ENCODE measurements around the gene TNFSF13B.
"Not testable (repeated sequence)": the region's sequence is repeated elsewhere in the genome, so short reads cannot be mapped to it uniquely, and the experiment has no call there.

TNFSF13B gene

DNA sequence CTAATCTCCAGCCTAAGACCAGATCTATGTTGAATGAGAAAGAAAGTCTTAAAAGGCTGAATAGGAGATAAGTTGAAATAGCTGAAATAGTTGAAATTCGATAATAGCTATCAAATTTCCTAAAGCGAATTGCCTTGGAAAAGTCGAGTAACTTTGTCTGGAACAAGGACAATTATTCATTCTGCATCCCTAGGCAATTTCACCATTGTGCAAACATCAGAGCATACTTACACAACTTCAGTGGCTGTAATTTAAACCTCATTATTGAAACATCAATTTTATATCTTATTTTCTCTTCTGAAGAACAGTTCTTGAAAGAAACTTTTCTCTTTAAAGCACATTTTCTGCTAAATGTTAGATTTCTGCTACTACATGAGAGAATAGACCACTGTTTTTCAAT is 13.6 kb downstream of the TNFSF13B start:
- DNase-seq: no peak

DNA sequence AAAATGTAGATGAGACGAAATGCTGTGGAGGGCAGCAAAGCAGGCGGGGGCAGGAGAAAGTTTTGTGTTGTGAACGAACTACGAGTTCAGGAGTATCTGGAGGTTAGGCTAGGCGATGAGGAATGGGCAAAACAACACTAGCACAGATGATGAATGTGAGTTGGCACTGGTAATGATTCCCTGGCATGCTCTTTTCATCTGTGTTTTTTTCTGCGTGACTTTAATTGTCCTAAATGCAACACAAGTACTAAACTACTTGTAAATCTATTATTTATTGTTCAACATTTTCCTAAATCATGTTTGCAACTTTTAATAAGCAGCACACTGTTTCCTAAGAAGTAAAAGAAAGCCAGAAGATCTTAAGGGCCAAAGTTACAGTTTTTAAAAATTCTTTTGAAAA is 19.2 kb downstream of the TNFSF13B start:
- no peak for DNase-seq

DNA sequence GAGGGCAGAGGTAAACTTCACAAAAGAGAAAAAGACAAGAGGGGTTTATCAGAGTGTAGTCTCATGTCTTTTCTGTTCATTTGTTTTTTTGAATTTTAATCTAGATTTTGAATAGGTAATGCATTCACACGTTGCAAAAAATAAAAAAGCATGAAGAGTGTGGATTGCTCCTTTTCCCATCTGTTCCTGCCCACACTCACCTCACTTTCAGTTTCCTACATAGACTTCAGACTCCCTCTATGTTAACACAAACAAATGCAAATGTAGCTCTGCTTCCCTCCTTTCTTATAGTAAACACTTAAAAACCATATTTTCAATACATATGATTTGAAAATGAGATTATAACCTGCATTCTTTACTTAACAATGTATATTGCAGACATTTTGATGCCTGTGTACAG is 20.3 kb downstream of the TNFSF13B start:
- no peak for DNase-seq

DNA sequence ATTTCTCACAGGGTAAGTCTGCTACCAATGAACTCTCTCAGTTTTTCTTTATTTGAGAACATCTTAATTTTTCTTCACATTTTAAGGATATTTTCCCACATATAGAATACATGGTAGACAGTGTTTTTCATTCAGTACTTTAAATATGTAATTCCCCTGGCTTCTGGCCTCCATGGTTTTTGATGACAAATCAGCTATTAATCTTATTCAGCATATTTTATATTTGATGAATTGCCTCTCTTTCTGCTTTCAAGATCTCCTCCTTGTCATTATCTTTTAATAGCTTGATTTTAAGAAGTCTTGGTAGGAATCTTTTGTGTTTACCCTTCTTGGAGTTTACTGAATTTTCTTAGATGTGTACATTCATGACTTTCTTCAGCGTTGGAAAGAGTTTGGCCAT is 27.6 kb downstream of the TNFSF13B start:
- DNase-seq: no peak

DNA sequence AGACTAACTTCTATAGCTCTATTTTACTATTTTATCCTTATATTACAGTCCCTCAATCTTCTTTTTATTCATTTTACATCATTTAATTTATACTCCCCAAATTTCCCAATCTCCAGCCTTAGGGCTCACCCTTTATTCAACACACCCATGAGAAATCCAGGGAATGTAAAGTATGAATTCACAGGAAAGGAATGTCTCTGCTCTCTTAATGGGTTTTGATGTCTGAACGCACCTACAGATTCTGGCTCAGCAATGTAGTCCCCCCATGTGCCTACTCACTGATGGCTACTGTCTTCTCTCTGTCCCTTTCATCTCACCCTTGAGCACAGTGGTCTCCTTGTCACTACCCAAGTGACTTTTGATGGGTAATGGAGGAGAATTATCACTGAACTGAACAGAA is 32.8 kb downstream of the TNFSF13B start:
- DNase-seq: no peak

DNA sequence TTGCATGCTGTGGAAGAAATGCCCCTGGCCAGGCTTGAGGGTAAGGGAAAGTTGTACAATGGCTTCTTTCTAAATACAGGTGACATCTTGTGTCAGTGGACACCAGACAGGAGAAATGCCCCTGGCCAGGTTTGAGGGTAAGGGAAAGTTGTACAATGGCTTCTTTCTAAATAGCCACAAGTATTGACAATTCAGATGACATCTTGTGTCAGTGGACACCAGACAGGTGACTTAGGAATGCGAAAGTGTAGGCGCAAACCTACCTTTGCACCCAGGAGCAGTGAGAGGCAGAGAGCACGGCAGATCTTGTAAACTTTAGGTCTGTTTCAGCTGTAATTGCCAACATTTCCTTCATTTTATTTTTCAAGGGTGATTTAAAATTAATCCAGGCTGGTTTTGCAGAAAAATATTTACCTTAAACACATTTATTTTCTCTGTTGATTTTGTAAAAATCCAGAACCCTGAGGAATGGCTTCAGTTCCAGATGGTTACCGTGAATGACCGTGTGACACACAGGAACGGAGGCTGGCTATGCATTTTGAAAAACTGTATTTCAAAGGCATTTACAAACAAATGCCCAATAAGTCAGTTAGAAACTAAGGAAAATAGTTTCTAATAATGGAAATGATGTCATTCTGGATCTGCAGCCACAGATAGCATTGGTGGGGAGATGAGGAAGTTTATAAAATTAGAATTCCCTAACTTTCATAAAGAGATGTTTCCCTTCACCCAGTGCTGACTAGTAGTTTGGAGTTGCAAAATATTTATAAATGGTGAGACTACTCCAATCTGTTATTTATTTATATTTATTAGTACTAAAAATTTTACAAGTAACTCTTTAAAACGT is 34.9 kb downstream of the TNFSF13B start:
- DNase-seq: no peak

DNA sequence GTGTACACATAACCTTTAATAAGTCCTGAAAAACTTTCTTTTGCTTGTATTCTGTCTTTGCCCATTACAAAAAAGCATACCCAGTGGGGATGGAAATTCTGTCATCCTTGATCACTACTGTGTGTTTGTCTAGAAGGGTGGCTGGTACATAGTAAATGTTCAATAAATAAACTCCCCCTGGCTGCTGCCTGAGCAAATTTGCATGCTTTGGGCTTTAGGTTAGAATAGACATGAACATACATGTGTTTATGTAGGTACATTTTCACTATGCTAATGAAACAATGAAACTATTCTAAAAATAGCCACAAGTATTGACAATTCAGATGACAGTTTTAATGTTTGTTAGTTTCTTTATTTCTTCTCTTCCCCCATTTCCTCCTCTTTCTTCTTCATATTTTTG is 36.1 kb downstream of the TNFSF13B start:
- no peak for DNase-seq

DNA sequence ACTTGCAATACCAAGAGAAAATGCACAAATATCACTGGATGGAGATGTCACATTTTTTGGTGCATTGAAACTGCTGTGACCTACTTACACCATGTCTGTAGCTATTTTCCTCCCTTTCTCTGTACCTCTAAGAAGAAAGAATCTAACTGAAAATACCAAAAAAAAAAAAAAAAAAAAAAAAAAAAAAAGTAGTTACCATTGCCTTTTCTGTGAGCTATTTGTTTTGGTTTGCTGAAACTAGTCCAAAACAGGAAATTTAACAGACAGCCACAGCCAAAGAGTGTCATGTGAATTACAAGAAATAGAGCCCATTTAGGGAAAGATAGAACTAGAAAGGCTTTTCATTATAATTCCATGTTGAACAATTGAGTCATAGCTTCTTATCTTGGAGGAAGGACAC is 37.3 kb downstream of the TNFSF13B start:
- DNase-seq: no peak

DNA sequence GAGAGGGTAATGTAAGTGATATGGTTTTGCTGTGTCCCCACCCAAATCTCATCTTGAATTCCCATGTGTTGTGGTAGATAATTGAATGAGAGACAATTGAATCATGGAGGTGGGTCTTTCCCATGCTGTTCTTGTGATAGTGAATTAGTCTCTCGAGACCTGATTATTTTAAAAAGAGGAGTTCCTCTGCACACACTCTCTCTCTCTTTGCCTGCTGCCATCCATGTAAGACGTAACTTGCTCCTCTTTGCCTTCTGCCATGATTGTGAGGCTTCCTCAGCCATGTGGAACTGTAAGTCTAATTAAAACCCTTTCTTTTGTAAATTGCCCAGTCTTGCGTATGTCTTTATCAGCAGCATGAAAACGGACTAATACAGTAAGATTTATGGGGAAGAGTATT is 42.1 kb downstream of the TNFSF13B start:
- DNase-seq: not testable (repeated sequence)

DNA sequence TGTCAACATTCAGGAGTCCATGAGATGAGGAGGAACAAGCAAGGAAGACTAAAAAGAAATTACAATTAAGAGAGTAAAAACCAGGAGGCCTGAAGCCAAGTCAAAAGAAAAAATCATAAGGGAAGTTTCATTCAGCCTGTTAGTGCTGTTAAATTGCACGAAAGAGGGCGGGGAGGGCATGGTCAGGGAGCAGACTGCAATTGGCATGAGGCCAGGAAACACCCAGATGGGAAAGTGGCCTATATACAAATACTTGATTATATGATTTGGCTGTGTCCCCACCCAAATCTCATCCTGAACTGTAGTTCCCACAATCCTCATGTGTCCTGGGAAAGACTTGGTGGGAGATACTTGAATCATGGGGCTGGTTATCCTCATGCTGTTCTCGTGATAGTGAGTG is 43.9 kb downstream of the TNFSF13B start:
- DNase-seq: no peak

DNA sequence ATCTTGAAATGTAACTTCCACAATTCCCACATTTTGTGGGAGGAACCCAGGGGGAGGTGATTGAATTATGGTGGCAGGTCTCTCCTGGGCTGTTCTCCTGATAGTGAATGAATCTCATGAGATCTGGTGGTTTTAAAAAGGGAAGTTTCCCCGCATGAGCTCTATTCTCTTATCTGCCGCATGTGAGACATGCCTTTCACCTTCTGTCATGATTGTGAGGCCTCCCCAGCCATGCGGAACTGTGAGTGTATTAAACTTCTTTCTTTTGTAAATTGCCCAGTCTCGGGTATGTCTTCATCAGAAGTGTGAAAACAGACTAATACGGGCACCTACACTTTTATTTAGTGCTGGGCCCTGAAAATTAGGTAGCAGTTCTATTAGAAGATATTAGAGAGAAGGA is 45.8 kb downstream of the TNFSF13B start:
- DNase-seq: no peak

DNA sequence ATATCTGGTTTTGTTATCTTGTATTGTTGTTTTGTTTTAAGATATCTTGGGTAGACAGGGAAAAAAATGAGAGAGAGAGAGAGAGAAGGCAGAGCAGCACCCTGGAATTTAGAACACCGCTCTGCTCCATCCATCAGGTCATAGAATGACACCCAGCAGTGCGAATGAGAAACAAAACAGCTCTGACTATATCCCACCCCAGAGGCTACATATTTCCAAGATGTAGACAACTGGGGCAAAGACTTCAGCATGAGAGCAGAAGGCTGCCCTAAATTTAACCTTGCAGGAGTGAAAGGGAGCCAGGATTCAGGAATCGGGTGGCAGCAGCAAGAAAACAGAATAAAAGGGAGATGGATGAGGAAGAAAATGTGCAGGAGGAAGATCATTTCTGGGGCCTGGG is 46.5 kb downstream of the TNFSF13B start:
- DNase-seq: no peak

DNA sequence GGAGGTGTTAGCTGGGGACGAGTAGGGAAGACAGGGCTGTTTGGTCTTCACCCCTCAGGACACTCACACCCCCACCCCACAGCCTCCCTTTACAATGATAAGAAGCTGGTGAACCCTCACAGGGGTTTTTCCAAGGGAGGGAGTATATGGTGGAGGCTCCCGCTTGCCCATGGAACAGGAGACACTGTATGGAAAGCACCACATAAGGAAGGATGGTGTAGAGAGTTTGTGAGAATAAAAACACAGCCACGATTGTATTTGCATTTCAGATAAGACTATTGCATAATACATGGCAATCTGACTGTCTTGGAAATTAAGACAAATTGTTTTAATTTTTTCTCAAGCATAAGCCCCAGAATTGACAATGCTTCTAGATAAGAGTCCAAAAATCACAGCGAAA is 46.9 kb downstream of the TNFSF13B start:
- no peak for DNase-seq

DNA sequence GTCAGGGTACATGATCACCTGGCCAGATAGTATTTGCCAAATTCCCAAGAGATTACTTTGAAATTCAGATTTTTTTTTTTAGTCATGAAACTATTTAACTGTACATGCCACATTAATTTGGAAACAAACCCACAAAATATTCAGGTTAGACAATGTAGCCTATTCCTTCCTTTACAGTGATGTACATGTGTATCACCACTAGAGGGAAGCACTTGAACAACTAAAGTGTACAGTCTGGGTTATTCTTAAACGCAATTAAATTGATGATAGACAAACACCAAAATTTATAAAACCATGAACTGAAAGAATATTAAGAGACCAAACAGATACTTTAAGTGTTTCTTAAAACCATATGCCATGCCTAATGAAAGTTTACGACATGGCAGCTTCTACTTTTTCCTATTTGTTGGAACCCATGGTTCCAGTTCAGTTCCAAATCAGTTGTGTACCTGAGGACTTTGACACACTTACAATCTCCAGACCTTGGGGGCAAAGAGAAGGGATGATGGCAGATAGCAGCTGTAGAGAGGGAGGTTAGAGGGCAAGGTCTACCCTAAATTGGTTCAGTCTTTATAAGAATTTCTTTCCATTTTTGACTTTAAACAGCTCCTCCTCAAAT is 52.8 kb downstream of the TNFSF13B start:
- DNase-seq: no peak

DNA sequence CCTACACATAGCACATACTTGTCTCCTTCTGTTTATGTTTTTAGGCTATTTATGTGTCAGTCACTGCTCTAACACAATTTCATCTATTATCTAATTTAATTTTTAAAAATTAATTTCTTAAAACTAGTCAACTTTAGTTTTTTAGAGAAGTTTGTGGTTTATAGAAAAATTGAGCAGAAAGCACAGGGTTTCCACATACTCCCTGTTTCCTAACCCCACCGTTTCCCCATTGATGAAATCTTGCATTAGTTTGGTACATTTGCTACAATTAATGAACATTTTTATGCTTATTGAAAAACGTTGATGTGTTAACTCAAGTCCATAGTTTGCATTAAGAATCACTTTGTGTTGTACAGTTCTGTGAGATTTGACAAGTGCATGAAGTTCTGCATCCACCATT is 53.5 kb downstream of the TNFSF13B start:
- no peak for DNase-seq

DNA sequence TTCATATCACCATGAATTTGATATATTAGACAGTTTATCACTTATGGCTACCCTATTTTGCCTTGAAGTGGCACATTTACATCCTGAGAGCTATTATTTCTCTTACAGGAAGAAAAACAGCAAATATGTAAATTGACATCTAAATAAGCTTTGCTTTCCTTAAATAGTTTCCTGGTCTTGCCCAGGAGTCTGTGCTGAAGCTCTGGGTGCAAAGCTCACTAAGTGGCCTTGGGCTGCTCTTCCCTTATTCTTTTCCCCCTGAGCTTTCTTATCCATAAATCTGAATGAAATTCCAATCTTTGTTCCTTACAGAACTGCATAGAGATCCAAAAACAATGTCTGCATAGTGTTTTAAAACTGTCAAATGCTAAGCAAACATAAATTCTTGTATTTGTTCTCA is 56.3 kb downstream of the TNFSF13B start:
- DNase-seq: no peak

DNA sequence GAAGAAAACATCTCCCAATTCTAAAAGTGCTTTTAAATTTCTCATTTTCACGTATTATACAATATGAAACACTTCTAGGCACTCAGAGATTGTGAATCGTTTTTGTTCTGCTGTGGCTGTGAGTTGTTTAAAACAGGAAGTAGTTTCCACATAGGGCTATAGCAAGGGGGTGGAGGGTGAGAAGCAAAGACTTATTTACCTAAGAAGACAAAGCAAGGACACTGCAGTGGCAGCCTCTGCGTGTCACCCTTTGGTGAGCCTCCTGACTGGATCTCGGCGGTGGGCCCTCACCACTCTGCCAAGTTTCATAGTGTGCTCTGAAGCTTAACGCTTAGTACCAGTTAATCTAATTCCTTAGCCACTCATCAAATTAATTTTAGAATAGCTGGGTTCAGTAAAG is 56.8 kb downstream of the TNFSF13B start:
- DNase-seq: no peak

DNA sequence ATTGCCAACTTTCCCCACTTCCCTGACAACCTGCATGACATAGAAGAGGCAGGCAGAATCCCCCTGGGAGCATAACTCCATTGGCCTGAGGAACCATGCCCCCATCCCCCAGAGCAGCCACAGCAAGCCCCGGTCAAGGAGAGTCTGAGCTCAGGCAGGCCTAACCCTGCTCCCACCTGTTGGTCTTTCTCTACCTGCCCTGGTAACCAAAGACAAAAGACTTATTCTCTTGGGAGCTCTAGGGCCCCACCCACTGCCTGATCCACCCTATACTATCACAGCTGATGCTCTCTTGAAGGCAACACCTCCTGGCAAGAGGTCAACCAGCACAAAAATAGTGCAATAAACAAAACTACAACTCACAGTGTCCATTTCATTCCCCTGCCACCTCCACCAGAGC is 59.3 kb downstream of the TNFSF13B start:
- no peak for DNase-seq

DNA sequence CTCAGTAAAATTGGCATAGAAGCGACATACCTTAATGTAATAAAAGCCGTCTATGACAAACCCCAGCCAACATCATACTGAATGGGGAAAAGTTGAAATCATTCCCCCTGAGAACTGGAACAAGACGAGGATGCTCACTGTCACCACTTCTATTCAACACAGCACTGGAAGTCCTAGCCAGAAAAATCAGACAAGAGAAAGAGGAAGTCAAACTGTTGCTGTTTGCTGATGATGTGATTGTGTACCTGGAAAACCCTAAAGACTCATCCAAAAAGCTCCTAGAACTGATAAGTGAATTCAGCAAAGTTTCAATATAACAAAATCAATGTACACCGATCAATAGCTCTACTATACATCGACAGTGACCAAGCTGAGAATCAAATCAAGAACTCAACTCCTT is 63.3 kb downstream of the TNFSF13B start:
- no peak for DNase-seq

DNA sequence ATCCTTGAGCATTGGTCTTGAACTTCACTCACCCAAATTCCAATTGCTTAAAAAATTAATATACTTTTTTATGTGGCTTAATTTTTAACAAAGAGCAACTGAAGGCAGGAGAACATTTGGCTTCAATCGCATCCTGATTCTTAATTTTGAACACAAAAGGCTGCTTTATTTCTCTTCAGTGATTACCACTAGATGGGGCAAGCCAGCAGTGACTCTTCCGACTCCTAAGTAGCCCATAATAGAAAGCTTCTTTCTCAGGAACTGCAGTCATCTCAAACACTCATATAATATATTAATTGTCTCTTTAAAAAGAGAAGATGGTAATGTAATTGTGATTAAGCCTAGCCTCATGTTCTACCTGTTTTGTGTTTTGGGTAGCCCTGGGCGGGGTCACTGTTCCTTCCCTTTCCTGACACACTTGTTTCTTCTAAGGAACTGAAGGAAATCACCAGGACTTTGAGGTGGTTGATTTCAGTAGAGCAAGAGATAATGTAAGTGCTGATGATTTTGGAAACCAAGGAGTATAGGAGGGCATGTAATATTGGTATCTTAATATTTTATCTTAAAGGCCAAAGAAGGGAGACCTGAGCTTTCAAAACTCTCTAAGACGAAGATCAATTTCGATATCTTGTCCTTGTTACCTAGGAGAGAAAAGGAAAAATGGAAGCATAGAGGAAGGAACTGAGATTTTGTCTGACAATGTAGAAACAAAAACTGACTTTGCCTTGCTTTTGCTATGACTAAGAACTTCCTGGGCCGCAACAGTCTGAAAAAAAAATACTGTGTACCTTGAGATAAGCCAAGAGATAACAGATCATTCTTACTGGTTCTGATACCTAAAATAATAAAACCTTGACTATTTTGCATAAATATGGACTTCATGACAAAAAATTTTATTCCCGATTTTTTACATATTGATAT is 73.1 kb downstream of the TNFSF13B start:
- no peak for DNase-seq

DNA sequence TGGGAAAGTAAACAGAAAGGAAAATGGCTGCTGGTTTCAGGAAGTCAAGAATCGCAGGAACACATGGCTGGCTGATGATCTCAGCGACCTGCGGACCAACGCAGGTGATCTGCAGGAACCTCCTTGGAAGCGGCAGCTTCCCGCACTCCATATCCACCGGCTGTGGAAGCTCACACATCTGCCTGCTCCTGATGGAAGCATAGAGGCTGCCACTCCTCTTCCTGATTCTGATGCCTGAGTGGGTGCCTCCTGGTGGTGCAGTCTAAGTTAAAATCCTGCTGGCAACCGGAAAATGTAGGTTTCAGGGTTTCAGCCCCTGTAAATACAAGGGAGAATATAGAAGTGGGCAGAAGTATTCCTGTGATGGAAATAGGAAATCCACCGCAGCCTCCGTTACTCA is 75.5 kb downstream of the TNFSF13B start:
- no peak for DNase-seq

DNA sequence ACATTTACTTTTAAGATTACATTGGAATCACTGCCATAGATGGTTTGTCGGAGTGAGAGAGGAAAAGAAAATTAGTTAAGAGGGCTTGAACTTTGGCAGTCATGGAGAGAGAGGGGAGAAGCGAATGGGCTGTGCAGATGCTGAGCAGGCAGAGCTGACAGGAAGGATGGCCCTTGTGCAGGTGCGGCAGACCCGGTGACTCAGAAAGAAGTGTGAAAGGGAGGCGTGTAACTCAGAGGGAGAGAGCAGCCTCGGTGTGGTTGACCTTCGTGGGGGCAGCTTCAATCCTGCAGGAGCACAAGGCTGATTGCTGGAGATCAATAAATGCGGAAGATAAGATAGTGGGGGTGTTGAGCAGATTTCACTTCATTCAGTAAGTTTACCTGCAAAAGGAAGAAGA is 76.9 kb downstream of the TNFSF13B start:
- DNase-seq: no peak

DNA sequence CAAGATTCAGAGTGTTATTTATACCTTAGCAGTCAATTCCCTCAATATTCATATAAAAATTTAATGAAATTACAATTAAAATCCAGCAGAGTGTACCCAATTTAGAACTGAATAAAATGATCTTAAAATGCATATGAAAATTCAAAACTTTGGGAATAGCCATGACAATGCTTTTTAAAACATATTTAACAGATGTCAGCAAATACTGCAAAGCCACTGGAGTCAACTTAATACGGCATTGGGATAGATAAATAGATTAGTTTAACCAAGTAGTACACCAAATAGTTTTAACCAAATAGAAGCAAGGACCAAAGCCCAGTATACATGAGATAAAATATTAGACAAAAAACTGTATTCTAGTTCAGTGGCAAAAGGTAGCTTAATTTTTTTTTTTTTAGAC is 79.8 kb downstream of the TNFSF13B start:
- no peak for DNase-seq

DNA sequence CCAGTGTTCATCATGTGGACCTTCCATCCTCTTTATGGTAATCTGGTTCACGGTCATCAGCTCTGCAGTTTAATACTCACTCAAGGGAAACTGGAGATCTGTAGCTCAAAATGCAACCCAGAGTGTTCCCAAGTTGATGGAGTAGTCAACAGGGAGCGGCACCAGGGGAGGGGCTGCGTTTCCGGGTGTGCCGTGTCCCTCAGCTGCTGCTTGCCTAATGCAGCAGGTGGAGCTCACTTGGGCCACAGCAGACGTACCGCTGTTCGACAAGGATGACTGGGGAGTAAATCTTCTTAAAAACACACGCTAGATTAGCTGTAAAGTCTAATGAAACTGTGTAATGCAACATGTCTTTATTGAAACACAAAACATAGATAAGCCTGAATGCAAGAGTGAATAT is 81.1 kb downstream of the TNFSF13B start:
- DNase-seq: no peak

All from NCI-H2227 treated with DMSO at 0.1 percent for 48 hours (cell line).